KMS-11 (cell line): ENCODE results near the gene MFSD8.
"Not testable (repeated sequence)": the region's sequence is repeated elsewhere in the genome, so short reads cannot be mapped to it uniquely, and the experiment has no call there.

Source experiments
- H2AFZ ChIP-seq: fragments of 200-600 bp; sonication (generic); 2 replicates; pipeline ENCODE4 v1.6.1; 2016; ENCODE audit warnings: antibody characterized with exemption, mixed run types, low read depth
- H3K27ac ChIP-seq: fragments of 200-600 bp; sonication (generic); 2 replicates; pipeline ENCODE4 v1.6.1; 2016; ENCODE audit warnings: mild to moderate bottlenecking, mixed run types
- H3K27me3 ChIP-seq: fragments of 200-600 bp; sonication (generic); 2 replicates; pipeline ENCODE4 v1.6.1; 2017; ENCODE audit warnings: mild to moderate bottlenecking, low read depth, mixed run types, moderate library complexity; ENCODE audit not compliant: insufficient read depth
- H3K36me3 ChIP-seq: fragments of 200-600 bp; sonication (generic); 2 replicates; pipeline ENCODE4 v1.6.1; 2017; ENCODE audit warnings: mild to moderate bottlenecking, mixed run types; ENCODE audit not compliant: insufficient read depth
- H3K4me1 ChIP-seq: fragments of 200-600 bp; sonication (generic); 2 replicates; pipeline ENCODE4 v1.6.1; 2016; ENCODE audit warnings: mild to moderate bottlenecking, low read depth, mixed run types; ENCODE audit not compliant: poor library complexity, severe bottlenecking
- H3K4me2 ChIP-seq: fragments of 200-600 bp; sonication (generic); 2 replicates; pipeline ENCODE4 v1.7.0; 2016; ENCODE audit warnings: mild to moderate bottlenecking, mixed run types
- H3K4me3 ChIP-seq: fragments of 200-600 bp; sonication (generic); IDR thresholded peaks from 2 replicates; pipeline ENCODE4 v1.6.1; 2017; ENCODE audit warnings: low read depth, low read length, mixed read lengths; ENCODE audit not compliant: insufficient read depth
- H3K79me2 ChIP-seq: fragments of 200-600 bp; sonication (generic); 2 replicates; pipeline ENCODE4 v1.6.1; 2016; ENCODE audit warnings: low read depth, mixed run types; ENCODE audit not compliant: insufficient read depth
- H3K9ac ChIP-seq: fragments of 200-600 bp; sonication (generic); 2 replicates; pipeline ENCODE4 v1.6.1; 2016; ENCODE audit warnings: mild to moderate bottlenecking, mixed run types
- H4K20me1 ChIP-seq: fragments of 200-600 bp; sonication (generic); 2 replicates; pipeline ENCODE4 v1.6.1; 2016; ENCODE audit warnings: mild to moderate bottlenecking, mixed run types; ENCODE audit not compliant: insufficient read depth
- TF ChIP-seq, protein P1 (sequence below): fragments of 200-600 bp; sonication (generic); conservative IDR thresholded peaks from 2 replicates; pipeline ENCODE4 v1.6.1; 2017; ENCODE audit warnings: low read depth, mild to moderate bottlenecking, antibody characterized with exemption, low read length, moderate library complexity, mixed read lengths

MFSD8 gene

DNA sequence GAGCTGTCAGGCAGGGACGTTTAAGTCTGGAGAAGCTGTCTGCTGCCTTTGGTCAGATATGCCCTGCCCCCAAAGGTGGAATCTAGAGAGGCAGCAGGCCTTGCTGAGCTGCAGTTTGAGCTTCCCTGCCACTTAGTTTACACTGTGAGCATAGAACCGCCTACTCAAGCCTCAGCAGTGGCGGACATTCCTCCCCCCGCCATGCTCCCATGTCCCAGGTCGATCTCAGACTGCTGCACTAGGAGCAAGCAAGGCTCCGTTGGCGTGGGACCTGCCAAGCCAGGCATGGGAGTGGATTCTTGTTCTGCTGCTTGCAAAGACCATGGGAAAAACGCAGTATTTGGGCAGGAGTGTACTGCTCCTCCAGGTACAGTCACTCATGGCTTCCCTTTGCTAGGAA is 59.9 kb downstream of the MFSD8 start:
- Histone ChIP-seq H3K36me3 (no peaks in the 10 kb centered on the region), H3K27me3 (no peaks in the 10 kb centered on the region), H3K4me1 (no peaks in the 10 kb centered on the region), H3K27ac (no peak overlapping the region), H2AFZ (no peak overlapping the region), H3K4me3 (no peak overlapping the region), H3K79me2 (no peaks in the 10 kb centered on the region), H3K4me2 (no peak overlapping the region), H3K9ac (no peak overlapping the region), H4K20me1 (no peaks in the 10 kb centered on the region)
- TF ChIP-seq, protein P1, sequence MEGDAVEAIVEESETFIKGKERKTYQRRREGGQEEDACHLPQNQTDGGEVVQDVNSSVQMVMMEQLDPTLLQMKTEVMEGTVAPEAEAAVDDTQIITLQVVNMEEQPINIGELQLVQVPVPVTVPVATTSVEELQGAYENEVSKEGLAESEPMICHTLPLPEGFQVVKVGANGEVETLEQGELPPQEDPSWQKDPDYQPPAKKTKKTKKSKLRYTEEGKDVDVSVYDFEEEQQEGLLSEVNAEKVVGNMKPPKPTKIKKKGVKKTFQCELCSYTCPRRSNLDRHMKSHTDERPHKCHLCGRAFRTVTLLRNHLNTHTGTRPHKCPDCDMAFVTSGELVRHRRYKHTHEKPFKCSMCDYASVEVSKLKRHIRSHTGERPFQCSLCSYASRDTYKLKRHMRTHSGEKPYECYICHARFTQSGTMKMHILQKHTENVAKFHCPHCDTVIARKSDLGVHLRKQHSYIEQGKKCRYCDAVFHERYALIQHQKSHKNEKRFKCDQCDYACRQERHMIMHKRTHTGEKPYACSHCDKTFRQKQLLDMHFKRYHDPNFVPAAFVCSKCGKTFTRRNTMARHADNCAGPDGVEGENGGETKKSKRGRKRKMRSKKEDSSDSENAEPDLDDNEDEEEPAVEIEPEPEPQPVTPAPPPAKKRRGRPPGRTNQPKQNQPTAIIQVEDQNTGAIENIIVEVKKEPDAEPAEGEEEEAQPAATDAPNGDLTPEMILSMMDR: no peak

DNA sequence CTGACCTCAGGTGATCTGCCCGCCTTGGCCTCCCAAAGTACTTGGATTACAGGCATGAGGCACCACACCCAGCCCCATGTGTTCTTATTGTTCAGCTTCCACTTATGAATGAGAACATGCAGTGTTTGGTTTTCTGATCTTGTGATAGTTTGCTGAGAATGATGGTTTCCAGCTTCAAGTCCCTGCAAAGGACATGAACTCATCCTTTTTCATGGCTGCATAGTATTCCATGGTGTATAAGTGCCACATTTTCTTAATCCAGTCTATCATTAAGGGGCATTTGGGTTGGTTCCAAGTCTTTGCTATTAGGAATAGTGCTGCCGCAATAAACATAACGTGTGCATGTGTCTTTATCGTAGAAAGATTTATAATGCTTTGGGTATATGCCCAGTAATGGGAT is 65.3 kb downstream of the MFSD8 start:
- not testable (repeated sequence) for H3K9ac ChIP-seq, H3K27me3 ChIP-seq
- H3K36me3 ChIP-seq: peaks cover 14% of the 10 kb centered on the region; the same call in 1 of the 2 replicates

DNA sequence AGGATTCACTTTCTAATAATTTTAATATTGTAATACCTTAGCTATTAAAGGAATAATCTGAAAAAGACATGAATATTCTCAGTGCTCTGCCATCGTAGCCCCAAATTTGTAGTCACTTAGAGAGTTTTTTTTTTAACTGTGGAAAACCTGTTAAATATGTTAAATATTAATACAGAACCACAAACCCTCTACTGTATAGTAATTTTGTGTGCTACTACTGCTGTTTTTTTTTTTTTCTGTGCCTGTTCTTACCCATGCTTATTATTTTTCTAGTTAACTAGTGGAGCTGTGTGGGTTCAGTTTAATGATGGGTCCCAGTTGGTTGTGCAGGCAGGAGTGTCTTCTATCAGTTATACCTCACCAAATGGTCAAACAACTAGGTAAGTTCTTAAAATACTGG is 68.4 kb downstream of the MFSD8 start:
- no peak overlapping the region for H2AFZ ChIP-seq
- no peaks in the 10 kb centered on the region for H3K79me2 ChIP-seq
- H4K20me1 ChIP-seq: no peaks in the 10 kb centered on the region
- H3K36me3 ChIP-seq: peaks cover 26% of the 10 kb centered on the region; the same call in 1 of the 2 replicates
- no peaks in the 10 kb centered on the region for H3K4me1 ChIP-seq
- H3K27ac ChIP-seq: no peak overlapping the region
- no peak overlapping the region for H3K4me2 ChIP-seq
- H3K27me3 ChIP-seq: no peaks in the 10 kb centered on the region
- TF ChIP-seq, protein P1: no peak
- H3K9ac ChIP-seq: no peak overlapping the region
- H3K4me3 ChIP-seq: no peak overlapping the region

More for the DNA sequence above, 65.3 kb downstream of the MFSD8 start:
- H2AFZ ChIP-seq, H3K4me2 ChIP-seq, H3K4me3 ChIP-seq, H3K27ac ChIP-seq, H4K20me1 ChIP-seq, H3K79me2 ChIP-seq, H3K4me1 ChIP-seq: not testable (repeated sequence)

DNA sequence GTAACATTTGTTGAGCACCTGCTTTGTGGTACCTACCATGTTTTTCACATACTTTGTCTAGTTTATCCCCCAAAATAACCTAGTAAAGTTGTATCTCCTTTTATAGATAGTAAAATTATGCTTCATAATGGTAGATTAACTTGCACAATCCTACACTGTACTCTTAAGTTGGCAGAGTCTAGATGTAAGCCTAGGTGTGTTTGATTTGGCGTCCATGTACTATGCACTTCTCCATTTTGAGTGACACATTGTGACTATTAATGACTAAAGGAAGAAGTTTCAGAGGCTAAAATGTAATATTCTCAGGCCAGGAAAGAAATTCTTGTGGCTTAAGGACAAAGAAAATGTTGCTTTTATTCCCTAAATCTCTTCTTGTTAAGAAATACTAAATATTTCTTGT is 68.9 kb downstream of the MFSD8 start:
- Histone ChIP-seq H3K9ac (no peak overlapping the region), H3K79me2 (no peaks in the 10 kb centered on the region), H3K4me3 (no peak overlapping the region), H3K4me1 (no peaks in the 10 kb centered on the region), H4K20me1 (no peaks in the 10 kb centered on the region), H3K27ac (no peak overlapping the region), H3K36me3 (peaks cover 28% of the 10 kb centered on the region; the same call in 1 of the 2 replicates), H3K27me3 (no peaks in the 10 kb centered on the region), H3K4me2 (no peak overlapping the region), H2AFZ (no peak overlapping the region)
- TF ChIP-seq, protein P1: no peak

DNA sequence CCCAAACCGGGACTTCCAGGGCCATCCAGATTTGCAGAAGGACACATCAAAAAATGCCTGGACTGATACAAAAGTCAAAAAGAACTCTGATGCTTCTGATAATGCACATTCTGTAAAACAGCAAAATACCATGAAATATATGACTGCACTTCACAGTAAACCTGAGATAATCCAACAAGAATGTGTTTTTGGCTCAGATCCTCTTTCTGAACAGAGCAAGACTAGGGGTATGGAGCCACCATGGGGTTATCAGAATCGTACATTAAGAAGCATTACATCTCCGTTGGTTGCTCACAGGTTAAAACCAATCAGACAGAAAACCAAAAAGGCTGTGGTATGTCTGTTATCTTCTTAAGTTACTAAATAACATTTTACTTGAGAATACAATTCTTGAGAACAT is 75.1 kb downstream of the MFSD8 start:
- Histone ChIP-seq H3K4me1 (no peaks in the 10 kb centered on the region), H2AFZ (no peak overlapping the region), H3K4me2 (no peak overlapping the region), H4K20me1 (no peaks in the 10 kb centered on the region), H3K9ac (no peak overlapping the region), H3K36me3 (peaks cover 51% of the 10 kb centered on the region; the same call in 1 of the 2 replicates), H3K27me3 (no peaks in the 10 kb centered on the region), H3K27ac (no peak overlapping the region), H3K79me2 (peaks cover 6% of the 10 kb centered on the region; the same call in 1 of the 2 replicates), H3K4me3 (no peak overlapping the region)
- TF ChIP-seq, protein P1: no peak
